NCI-H226 (cell line): ENCODE results near the gene TMEM250.
"Not testable (repeated sequence)": the region's sequence is repeated elsewhere in the genome, so short reads cannot be mapped to it uniquely, and the experiment has no call there.

Experiments used
- DNase-seq: peaks from one replicate; pipeline ENCODE4 v3.0.0-alpha.2; 2015

Gene TMEM250

DNA sequence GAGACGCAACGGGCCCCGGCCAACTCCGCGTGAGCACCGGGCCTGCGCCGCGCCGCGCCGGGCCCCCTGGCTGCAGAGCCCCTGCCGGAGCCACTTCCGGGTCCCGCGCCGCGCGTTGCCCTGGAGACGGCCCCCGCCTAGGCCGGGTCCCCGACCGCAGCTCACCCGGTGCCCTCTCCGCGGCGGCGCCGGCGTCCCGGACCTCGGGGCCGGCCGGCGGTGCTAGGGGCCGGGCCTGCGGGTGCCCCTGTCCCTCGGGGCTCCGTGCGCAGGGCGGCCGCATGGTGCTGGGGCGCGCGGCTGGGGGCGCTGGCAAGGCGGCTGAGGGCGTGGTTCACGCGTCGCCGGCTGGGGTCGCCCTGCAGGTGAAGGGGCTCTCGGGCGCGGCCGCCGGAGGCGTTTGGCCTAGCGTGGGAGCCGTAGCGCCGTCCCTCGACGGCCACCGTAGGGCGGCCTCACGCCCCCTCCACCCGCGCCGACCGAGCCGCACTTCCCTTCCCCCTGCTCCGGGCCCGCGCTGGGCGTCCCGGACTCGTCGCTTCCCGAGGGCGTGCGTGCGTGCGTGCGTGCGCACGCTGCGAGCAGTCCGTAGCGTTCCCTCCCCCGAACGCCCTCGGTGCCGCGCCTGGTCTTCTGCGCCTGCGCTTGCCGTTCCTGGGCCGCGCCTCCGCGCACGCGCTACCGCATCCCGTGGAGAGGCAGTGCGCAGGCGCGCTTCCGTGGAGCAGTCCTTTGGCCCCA is at the start of gene TMEM250:
Gene TMEM250, minus strand, starts transcription at position 556 of the 741 bp plus-strand sequence. CDS start 1,975 bp downstream, outside the sequence.
- peak; percentile 93 for DNase-seq

- DNase-seq, result no peak
These were observed 44.7 kb upstream of the TMEM250 start for GRCh38 chr9:136163248-136163850.

DNA sequence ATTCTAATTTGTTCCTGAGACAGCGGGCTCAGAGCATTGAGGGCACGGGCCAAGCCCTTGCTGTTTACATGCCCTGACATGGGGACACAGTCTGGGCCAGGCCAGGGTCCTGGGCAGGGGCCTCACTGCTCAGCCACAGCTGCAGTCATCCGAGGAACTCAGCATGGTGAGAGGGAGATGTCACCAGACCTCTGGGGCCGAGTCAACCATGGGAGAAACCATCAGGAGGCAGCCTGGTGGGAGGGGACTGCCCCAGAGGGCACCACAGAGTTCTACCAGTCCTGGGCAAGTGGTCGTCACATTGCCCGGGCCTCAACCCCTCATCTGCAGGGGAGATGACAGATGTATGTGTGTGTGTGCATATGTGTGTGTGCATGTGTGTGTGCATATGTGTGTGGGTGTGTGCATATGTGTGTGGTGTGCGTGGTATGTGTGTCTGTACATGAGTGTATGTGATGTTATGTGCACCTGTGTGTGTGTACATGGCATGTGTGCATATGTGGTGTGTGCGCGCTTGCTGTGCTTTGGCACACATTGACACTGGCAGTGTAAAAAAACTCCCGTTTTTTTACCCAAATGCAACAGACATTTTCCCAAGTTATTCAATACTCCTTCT is 42.4 kb upstream of the TMEM250 start:
- no peak for DNase-seq

GRCh38 chr9:136160381-136160841 is 41.7 kb upstream of the TMEM250 start:
- DNase-seq, result no peak

- no peak for DNase-seq
These were observed 41.2 kb upstream of the TMEM250 start for GRCh38 chr9:136159851-136160250.

DNA sequence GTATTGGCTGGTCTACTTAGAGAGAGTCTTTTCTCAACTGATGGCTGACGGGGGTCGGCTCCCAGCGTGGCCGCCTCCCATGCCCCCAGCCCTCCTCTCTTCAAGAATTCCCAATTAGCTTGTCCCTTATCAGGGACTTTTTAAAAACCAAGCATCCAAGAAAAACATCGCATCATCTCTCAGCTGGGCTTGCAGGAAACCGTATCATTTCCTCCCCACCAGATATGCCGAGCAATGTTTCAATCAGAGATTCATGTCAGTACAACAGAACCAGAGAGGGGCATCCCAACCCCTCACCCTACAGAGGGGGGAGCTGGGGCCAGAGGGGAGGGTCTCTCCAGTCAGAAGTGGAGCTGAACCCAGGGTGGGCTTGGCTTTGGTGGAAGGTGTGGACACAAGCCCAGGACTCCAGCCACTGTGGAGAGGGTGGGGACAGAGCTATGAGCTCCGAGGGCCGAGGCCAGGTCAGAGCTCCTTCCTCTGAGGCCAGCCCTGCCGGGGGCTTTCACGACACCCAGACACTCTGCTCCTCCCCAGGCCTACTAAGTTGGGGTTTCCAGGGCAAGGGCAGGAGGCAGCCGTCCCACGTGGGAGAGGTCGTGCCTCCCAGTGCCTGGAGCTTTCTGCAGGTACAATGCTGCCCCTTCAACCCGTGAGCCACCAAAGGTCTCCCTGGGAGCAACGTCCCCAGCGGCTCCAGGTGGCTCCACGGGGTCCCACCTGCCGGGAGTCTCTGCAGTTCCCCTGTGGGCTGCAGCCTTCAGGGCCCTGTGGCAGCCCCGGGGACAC is 39.0 kb upstream of the TMEM250 start:
- no peak for DNase-seq

DNA sequence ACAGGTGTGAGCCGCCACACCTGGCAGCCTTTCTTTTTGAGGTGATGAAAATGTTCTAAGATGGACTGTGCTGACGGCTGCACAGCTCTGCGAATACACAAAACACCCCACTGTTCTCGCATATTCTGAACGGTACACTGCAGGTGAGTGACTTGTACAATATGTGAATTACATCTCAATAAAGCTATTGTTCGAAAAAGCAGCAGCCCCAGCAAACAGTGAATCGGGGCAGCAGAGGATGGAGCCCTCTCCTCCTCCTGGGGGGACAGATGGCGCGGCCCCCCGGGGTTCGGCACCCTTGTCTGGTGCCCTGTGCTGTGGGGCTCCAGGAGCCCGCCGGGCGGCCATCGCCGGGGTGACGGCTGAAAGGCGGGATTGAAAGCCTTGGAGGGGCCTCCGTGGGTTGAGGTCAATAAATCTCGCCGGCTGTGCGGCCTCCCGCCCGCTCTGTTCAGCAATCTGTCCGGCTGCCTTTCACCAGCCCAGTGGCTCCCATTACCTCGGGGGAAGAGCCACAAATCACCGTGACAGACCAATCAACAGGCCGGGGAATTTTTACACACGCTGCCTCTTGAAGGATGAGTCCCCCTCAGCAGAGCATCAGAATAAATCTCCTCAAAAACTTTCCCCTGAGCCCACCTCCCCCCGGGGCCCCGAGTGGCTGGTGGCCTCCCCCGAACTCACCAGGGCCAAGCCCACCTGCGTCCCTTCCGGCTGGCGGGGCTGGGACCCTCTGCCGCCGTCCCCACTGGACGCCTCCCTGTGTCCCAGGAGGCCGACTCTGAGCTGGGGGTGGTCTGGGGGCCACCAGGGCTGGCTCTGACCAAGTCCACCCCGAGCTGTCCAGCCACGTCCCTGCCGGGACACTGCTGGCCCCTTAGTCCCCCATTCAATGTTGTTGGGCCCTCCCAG is 37.8 kb upstream of the TMEM250 start:
- DNase-seq, result no peak

- no peak for DNase-seq
These were observed 36.9 kb upstream of the TMEM250 start for GRCh38 chr9:136155576-136155975.

- DNase-seq, result no peak
These were observed 36.3 kb upstream of the TMEM250 start for GRCh38 chr9:136154943-136155342.

DNA sequence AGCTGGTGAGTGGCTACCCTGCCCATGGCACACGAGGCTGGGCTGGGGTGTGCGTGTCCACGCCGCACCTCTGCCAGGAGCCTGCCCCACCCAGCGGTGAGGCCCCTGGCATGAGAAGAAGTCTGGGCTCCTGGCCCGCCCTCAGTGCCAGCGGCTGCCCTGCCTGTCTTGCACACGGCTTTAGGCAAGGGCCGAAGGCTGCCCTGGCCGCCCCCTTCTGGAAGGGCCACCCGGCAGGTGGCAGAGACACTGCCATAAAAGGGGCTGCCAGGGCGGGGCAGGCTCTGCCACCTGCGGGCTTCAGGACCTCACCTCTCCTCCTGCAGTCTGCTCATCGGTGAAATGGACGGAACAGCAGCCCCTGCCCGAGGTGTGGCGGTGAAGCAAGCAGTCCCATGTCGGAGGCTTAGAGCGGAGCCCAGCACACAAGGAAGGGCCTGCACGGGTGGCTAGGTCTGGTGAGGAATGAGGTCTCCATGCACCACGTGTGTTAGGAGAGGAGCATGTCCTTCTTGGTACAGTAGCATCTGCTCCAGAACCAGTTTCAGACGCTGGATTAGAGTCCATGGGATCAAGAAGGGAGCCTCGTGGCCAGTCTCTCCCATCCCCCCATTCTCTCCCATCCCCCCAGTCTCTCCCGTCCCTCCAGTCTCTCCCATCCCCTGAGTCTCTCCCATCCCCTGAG is 34.8 kb upstream of the TMEM250 start:
- DNase-seq, result no peak

DNA sequence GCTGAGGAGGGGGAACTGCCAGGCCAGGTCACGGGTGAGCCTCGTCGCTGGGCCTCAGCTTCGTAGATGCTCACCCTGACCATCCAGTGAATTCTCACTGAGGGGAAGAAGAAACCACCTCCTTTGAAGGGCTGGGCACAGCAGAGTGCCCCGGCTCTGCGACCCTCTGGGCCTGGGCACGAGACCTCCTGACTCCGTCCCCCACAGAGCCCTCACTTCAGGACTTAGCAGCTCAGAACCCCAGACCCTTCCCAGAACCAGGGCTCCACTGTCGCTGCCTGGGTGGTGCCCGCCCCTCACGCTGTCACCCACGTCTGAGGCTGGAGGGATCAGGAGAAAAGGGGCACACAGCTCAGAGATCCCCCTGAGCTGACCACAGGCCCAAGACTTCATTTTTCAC is 34.3 kb upstream of the TMEM250 start:
- DNase-seq, result no peak

DNA sequence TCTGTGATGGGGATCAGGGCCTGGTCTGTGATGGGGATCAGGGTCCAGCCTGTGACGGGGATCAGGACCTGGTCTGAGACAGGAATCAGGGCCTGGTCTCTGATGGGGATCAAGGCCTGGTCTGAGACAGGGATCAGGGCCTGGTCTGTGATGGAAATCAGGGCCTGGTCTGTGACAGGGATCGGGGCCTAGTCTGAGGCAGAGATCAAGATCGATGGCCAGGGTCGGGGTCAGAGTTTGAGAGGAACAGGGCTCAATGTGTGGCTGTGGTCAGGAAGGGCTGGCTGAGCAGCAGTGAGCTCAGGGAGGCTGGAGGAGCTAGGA is 33.8 kb upstream of the TMEM250 start:
- no peak for DNase-seq

DNA sequence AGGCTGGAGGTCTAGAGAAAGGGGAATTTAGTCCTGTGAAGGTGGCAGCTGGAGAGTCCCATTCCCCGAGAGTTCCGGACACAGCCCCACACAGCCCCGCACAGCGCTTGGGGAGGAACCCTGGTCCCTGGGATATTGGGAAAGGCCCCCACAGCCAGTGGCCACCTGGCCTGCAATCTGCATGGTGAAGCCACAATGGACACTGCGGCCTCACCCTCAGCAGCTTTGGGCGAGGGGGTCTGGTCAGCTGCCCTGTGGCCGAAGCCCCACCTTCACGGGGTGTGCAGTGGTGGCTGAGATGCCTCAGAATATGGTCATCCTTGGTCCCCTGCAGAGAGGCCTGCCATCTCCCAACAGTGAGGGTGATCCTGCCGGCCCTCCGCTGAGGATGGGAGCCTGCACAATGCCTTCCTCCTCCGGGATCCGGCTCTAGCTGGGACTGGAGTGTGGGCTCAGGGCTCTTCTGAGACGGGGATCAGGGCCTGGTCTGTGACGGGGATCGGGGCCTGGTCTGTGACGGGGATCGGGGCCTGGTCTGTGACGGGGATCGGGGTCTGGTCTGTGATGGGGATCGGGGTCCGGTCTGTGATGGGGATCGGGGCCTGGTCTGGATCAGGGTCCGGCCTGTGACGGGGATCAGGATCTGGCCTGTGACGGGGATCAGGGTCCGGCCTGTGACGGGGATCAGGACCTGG is 33.3 kb upstream of the TMEM250 start:
- DNase-seq, result no peak

GRCh38 chr9:136151214-136151804 is 32.6 kb upstream of the TMEM250 start:
- no peak for DNase-seq

- DNase-seq, result not testable (repeated sequence)
These were observed 32.1 kb upstream of the TMEM250 start for GRCh38 chr9:136150664-136151213.

DNA sequence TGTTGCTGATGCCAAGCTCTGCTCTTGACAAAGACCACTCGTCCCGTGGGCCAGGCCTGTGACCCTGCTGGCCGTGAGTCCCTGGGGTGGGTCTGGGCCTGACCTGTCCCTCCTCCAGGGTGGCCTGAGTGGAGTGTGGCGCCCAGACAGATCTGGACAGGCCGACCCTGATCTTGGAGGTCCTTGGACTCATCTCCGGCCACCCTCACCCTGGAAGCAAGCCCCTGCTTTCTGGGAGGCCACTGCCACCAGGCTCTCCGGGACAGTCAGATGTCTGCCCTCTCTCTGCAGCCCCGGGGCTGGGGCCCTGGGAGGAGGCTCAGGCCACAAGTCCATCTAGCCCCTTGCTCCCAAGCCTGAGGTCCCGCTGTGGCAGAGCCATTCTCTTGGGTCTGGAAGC is 31.2 kb upstream of the TMEM250 start:
- DNase-seq, result no peak

GRCh38 chr9:136149337-136149736 is 30.7 kb upstream of the TMEM250 start:
- no peak for DNase-seq

DNA sequence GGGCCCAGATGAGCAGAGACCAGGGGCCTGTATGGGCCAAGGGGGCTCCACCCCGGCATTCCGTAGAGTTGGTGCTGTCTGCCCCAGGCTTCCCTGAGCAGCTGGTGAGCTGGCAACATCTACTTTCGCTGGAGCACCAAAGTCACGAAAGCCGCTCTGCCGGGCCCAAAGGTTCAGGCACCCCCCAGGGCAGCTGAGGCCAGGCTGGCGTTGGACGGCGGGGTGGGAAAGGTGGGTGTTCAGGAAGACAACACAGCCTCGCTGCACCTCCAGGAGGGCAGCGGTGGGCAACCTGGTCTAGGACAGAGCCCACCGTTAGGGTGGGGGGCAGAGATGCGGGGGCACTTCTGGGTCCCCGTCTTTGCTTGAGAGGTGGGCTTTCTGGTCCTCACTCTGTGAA is 30.1 kb upstream of the TMEM250 start:
- DNase-seq, result no peak

DNA sequence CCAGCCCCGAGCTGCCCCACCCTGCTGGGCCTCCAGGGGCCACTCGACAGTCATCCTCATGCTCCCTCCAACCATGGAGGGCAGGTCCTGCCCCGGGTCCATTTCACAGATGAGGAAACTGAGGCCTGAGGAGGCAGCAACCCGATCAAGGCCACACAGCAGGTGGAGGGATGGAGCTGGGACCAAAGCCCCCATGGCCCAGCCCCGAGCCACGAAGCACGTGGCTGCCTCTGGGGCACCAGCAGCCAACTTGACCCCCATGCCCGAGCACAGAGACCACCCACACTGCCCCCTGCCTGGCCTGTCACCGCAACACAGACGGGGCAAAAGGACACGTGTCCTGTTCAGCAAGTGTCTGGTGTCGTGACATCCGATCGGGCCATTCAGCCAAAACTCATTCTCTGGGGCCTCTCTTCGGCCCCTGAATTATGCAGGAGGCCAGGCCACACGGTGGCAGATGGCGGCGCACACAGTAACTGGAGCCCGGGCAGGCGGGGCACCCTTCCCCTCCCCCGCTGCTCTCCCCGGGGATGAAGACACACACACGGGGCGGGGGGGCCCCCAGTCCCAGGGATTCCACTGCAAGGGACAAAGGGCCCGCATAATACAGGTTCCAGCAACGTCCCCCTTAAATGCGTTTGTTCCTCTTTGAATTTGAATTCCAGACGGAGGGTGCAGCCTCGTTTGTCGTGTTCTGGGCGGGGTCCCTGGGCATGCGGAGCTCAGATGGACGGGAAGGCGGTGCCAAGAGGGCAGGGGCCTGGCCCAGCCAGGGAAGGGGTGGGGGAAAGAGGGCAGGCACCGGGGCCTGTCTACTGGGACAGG is 29.4 kb upstream of the TMEM250 start:
- no peak for DNase-seq
